ENCODE data around the gene SLC35E3.
"Not testable (repeated sequence)": the region's sequence is repeated elsewhere in the genome, so short reads cannot be mapped to it uniquely, and the experiment has no call there.

- not testable (repeated sequence) for TF ChIP-seq CTCF, POLR2A (IDR thresholded peaks at IDR 0.05)
These were observed 64.0 kb downstream of the SLC35E3 start for GRCh38 chr12:68810027-68810389.
